Measurements from ENCODE around the gene HPD. TPM values are rescaled to one million over a fixed set of nuclear protein-coding genes. Genes with fewer than 3 reads are reported as not detected.

The HPD gene
- total and polyA plus RNA-seq, 2 donors (not counting 3 experiments of a cell fraction or from before 2014, with no cell fraction given), result not detected

DNA sequence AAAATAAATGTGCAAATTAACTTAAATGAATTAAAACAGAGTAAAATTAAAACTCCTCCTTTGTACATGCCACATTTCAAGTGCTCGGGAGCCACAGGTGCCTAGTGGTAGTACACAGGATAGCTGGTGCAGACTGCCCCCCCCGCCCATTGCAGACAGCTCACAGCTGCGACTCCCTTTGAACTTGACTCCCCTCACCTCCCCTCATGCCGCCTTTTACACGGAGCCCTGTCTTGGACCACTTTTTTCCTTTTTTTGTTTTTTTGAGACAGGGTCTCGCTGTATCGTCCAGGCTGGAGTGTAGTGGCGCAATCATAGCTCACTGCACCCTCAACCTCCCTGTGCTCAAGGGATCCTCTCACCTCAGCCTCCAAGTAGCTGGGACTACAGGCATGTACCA, 43.4 kb downstream of the HPD start:
- ChIA-PET POLR2A (interaction anchor here (1.1 kb wide), 1 partner anchor 12 kb away, joined by 3 read pairs; no protein-coding TSS in a partner anchor), CTCF (interaction anchor here (2.4 kb wide), 1 partner anchor 21 kb away, joined by 18 read pairs; the partner anchor contains the start of gene RHOF)
- Histone ChIP-seq H3K9me1 (replicated peaks; ENCODE audit: control insufficient read depth, extremely low read depth, insufficient read depth, low read length) (no peaks in the 10 kb centered on the region), H3K79me2 (ENCODE audit: control insufficient read depth, insufficient read depth, low read length) (peaks cover 43% of the 10 kb centered on the region), H2AFZ (ENCODE audit: low read depth, low read length) (no peak overlapping the region), H3K27ac (ENCODE audit: insufficient read depth, low read depth, low read length) (no peak overlapping the region), H3K4me2 (ENCODE audit: insufficient read depth, low read length) (no peak overlapping the region), H3K4me1 (ENCODE audit: control insufficient read depth, extremely low read depth, insufficient read depth, low read length) (peaks cover 22% of the 10 kb centered on the region), H3K27me3 (ENCODE audit: control insufficient read depth in 2 of 2, insufficient read depth in 2 of 2, low read length in 2 of 2) (no peaks in the 10 kb centered on the region), H3K36me3 (ENCODE audit: control insufficient read depth in 2 of 2, extremely low read depth in 1 of 2, insufficient read depth in 2 of 2, low read length in 2 of 2) (peaks cover 17 to 49% of the 10 kb centered on the region in 2 experiments), H4K20me1 (replicated peaks; ENCODE audit: control insufficient read depth, extremely low read depth, insufficient read depth, low read length) (no peaks in the 10 kb centered on the region), H3K4me3 (replicated peaks in 1 of 3; ENCODE audit: insufficient read depth in 1 of 3, low read depth in 1 of 3, low read length in 3 of 3) (no peak overlapping the region), H3K9ac (replicated peaks; ENCODE audit: extremely low read depth, insufficient read depth, low read length) (no peak overlapping the region), H3K9me3 (replicated peaks; ENCODE audit: control insufficient read depth, insufficient read depth, low read length) (no peaks in the 10 kb centered on the region)
- intact Hi-C loops (cut with micrococcal nuclease) (loop anchor here (2.0 kb wide), 1 partner anchor 16 kb away; no protein-coding TSS in a partner anchor), dilution Hi-C loops (cut with MboI; ENCODE audit: extremely low pct_ligation_motif_present, low sequenced_read_pairs) (no loop called here)
- FAIRE-seq (peak; percentile 15), DNase-seq (ENCODE audit: low read depth, low spot score) (no peak)
- no peak for TF ChIP-seq JUN (IDR thresholded peaks at IDR 0.05; ENCODE audit: borderline replicate concordance, insufficient read depth, insufficient read length, low read depth)
- no peak for TF ChIP-seq GATA2 (IDR thresholded peaks at IDR 0.05; ENCODE audit: insufficient read depth, insufficient read length, low read depth, low read length)
- TF ChIP-seq MYC (IDR thresholded peaks at IDR 0.05; ENCODE audit: low read depth, low read length), result no peak
- TF ChIP-seq POLR2A (IDR thresholded peaks at IDR 0.05; ENCODE audit: low read depth, low read length), result no peak
- no peak for TF ChIP-seq FOS (IDR thresholded peaks at IDR 0.05; ENCODE audit: borderline replicate concordance, insufficient read depth, low read length)
- TF ChIP-seq EZH2 (IDR thresholded peaks at IDR 0.05; ENCODE audit: borderline replicate concordance, low read depth, low read length, severe bottlenecking), result no peak
- TF ChIP-seq, protein P1, sequence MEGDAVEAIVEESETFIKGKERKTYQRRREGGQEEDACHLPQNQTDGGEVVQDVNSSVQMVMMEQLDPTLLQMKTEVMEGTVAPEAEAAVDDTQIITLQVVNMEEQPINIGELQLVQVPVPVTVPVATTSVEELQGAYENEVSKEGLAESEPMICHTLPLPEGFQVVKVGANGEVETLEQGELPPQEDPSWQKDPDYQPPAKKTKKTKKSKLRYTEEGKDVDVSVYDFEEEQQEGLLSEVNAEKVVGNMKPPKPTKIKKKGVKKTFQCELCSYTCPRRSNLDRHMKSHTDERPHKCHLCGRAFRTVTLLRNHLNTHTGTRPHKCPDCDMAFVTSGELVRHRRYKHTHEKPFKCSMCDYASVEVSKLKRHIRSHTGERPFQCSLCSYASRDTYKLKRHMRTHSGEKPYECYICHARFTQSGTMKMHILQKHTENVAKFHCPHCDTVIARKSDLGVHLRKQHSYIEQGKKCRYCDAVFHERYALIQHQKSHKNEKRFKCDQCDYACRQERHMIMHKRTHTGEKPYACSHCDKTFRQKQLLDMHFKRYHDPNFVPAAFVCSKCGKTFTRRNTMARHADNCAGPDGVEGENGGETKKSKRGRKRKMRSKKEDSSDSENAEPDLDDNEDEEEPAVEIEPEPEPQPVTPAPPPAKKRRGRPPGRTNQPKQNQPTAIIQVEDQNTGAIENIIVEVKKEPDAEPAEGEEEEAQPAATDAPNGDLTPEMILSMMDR (IDR thresholded peaks at IDR 0.05; ENCODE audit: extremely low read depth in 1 of 2, insufficient read depth in 1 of 2, low read depth in 1 of 2, low read length in 2 of 2), result no peak
- TF ChIP-seq, protein P2, sequence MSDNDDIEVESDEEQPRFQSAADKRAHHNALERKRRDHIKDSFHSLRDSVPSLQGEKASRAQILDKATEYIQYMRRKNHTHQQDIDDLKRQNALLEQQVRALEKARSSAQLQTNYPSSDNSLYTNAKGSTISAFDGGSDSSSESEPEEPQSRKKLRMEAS (IDR thresholded peaks at IDR 0.05; ENCODE audit: insufficient read depth, insufficient read length), result no peak
- TF ChIP-seq POLR2AphosphoS5 (IDR thresholded peaks at IDR 0.05; ENCODE audit: insufficient read depth, low read depth, low read length), result no peak
- BruUV-seq (replicated peaks), result no TSS peak
